OCI-LY1 (cell line): ENCODE measurements around the gene UCP3.

Experiments used
- CTCF ChIP-seq: fragments of 200-600 bp; sonication (generic), shearing (Covaris generic); IDR thresholded peaks from 2 replicates; pipeline ENCODE4 v1.5.1; 2017; ENCODE audit warnings: mild to moderate bottlenecking, antibody characterized with exemption, low read length, moderate library complexity, mixed read lengths
- EZH2 ChIP-seq: fragments of 200-600 bp; sonication (generic), shearing (Covaris generic); IDR thresholded peaks from 2 replicates; pipeline ENCODE4 v1.8.0; 2017; ENCODE audit warnings: borderline replicate concordance, mixed run types, mild to moderate bottlenecking, antibody characterized with exemption, low read length, moderate library complexity, mixed read lengths

- TF ChIP-seq CTCF (no peak), EZH2 (no peak)
Measured at GRCh38 chr11:73990730-73991129, 18.2 kb downstream of the UCP3 start.
